ENCODE data around the gene CLEC2L.

DNA sequence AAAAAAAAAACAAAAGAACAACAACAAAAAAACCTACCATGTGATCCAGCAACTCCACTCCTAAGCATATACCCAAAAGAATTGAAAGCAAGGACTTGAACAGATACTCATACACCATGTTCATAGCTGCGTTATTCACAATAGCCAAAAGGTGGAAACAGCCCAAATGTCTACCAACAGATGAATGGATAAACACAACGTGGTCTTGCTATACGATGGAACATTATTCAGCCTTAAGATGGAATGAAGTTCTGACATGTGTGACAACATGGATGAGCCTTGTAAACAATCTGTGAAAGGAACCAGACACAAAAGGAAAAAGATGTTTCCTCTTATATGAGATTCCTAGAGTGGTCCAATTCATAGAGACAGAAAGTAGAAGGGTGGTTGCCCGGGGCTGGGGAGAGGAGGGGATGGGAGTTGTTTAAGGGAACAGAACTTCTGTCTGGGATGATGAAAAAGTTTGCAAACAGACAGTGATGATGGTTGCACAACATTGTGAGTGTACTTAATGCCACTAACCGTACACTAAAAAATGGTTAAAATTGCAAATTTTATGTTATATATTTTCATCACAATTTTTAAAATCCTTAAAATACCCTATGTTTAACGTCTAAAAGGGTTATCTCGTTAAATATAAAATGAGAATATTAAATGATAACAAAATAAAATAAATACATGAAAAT is 11.6 kb downstream of the CLEC2L start:
- TF ChIP-seq POLR2AphosphoS5 (IDR thresholded peaks at IDR 0.05) (no peak), POLR2A (IDR thresholded peaks at IDR 0.05) (no peak), EP300 (IDR thresholded peaks at IDR 0.05) (no peak)
- TF ChIP-seq, protein P1, sequence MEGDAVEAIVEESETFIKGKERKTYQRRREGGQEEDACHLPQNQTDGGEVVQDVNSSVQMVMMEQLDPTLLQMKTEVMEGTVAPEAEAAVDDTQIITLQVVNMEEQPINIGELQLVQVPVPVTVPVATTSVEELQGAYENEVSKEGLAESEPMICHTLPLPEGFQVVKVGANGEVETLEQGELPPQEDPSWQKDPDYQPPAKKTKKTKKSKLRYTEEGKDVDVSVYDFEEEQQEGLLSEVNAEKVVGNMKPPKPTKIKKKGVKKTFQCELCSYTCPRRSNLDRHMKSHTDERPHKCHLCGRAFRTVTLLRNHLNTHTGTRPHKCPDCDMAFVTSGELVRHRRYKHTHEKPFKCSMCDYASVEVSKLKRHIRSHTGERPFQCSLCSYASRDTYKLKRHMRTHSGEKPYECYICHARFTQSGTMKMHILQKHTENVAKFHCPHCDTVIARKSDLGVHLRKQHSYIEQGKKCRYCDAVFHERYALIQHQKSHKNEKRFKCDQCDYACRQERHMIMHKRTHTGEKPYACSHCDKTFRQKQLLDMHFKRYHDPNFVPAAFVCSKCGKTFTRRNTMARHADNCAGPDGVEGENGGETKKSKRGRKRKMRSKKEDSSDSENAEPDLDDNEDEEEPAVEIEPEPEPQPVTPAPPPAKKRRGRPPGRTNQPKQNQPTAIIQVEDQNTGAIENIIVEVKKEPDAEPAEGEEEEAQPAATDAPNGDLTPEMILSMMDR (IDR thresholded peaks at IDR 0.05): no peak
